ENCODE data around the gene SETD2. TPM values are rescaled to one million over a fixed set of nuclear protein-coding genes. Genes with fewer than 3 reads are reported as not detected.
A peak's percentile ranks its signal among the peaks of the same experiment; 100 is the strongest.
"Not testable (repeated sequence)": the region's sequence is repeated elsewhere in the genome, so short reads cannot be mapped to it uniquely, and the experiment has no call there.

SETD2 gene
- total RNA-seq, 1 experiment from 2014 or later = 15.4 TPM

DNA sequence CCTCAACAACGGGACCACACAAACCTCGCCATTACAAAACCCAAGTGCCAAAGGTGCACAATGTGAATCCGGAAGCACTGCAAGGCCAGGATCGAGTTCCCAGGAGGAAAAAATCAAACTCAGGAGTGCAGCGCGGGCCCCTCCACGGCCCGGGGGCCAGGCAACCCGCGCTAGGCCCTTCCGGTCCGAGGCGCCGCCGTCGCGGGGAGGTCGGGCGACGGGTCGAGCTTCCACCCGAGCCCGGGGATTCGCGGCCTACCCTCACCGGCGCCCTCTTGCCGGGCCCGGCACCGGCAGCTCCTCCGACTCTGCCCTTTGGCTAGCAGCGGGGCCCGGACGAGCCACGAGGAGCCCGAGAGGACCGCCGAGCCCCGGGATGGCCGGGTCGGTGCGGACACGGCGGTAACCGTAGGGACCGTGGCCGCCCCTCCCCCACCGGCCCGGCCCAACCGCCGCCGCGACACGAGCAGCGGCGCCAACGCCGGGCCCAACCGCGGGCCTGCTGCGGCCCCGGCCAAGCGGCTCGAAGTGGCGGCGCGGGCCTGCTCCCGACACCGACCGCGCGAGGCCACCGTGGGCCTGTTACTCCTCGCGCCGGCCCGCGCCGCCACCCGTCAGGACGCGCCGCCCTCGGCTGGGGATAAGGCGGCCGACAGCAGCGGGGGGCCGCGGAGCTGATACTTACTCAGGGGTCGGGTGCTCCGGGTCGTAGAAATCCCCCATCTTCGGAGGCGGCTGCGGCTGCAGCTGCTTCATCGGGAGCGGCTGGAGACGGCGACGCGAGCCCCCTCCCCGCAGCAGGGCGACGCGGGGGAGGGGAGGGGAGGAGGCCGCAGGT is 525 bp downstream of the SETD2 start:
- no peaks in the 10 kb centered on the region; the same call in 1 of the 2 replicates for H3K36me3 ChIP-seq (replicated peaks; ENCODE audit: control insufficient read depth, insufficient read depth, low read length)
- peak; percentile 83 for DNase-seq
- H3K4me3 ChIP-seq (ENCODE audit: insufficient read depth, low read depth, low read length) = peak overlapping the region; percentile 95
- H3K27me3 ChIP-seq (ENCODE audit: control insufficient read depth, insufficient read depth, low read length) = no peaks in the 10 kb centered on the region

DNA sequence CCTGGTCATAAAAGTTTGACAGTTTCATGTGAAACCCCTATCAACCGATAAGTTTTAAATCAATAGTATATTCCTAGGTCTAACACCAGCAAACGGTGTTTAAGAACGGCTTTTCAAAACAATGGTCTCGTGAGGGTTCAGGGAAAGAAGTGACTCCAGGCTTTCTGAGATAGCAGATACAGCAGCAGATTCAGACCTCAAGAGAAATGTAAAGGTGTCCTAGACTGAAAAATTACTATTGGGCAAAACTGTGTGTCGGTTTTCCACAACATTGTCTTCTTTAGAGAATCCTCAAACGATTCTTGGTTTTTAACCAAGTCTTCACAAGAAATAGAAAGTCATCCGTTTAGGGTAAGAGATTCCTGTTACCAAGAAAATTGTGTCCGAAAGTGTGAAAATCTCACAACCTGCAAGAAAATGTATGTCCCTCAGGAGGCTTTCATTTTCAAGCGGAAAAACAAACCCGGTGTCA is 1.2 kb downstream of the SETD2 start:
- peak; percentile 30 for DNase-seq

GRCh38 chr3:47161983-47162696 is 1.8 kb downstream of the SETD2 start:
- no peaks in the 10 kb centered on the region; the same call in 1 of the 2 replicates for H3K36me3 ChIP-seq (replicated peaks; ENCODE audit: control insufficient read depth, insufficient read depth, low read length)
- H3K27me3 ChIP-seq (ENCODE audit: control insufficient read depth, insufficient read depth, low read length) = no peaks in the 10 kb centered on the region
- DNase-seq = no peak
- H3K4me3 ChIP-seq (ENCODE audit: insufficient read depth, low read depth, low read length) = peak overlapping the region; percentile 95

More for the DNA sequence above, 1.2 kb downstream of the SETD2 start:
- H3K4me3 ChIP-seq (ENCODE audit: insufficient read depth, low read depth, low read length) = peak overlapping the region; percentile 95
- H3K27me3 ChIP-seq (ENCODE audit: control insufficient read depth, insufficient read depth, low read length) = no peaks in the 10 kb centered on the region
- H3K36me3 ChIP-seq (replicated peaks; ENCODE audit: control insufficient read depth, insufficient read depth, low read length) = no peaks in the 10 kb centered on the region; the same call in 1 of the 2 replicates

DNA sequence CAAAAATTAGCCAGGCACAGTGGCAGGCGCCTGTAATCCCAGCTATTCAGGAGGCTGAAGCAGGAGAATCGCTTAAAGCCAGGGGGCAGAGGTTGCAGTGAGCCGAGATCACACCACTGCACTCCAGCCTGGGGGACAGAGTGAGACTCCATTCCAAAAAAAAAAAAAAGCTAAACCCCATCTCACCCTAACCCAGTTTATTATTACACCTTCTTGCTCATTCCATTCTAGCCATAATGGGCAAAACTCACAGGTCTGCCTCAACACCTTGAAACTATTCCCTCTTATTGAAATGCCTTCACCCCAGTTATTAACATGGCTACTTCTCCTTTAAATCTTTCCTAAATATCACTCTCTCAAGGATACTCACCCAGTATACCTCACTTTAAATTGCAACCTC is 4.1 kb downstream of the SETD2 start:
- Histone ChIP-seq H3K36me3 (replicated peaks; ENCODE audit: control insufficient read depth, insufficient read depth, low read length) (no peaks in the 10 kb centered on the region), H3K27me3 (ENCODE audit: control insufficient read depth, insufficient read depth, low read length) (no peaks in the 10 kb centered on the region), H3K4me3 (ENCODE audit: insufficient read depth, low read depth, low read length) (no peak overlapping the region)
- no peak for DNase-seq

- H3K36me3 ChIP-seq (replicated peaks; ENCODE audit: control insufficient read depth, insufficient read depth, low read length) = no peaks in the 10 kb centered on the region
- no peak overlapping the region for H3K4me3 ChIP-seq (ENCODE audit: insufficient read depth, low read depth, low read length)
- no peaks in the 10 kb centered on the region for H3K27me3 ChIP-seq (ENCODE audit: control insufficient read depth, insufficient read depth, low read length)
- no peak for DNase-seq
Measured at GRCh38 chr3:47158208-47158607, 5.7 kb downstream of the SETD2 start.

DNA sequence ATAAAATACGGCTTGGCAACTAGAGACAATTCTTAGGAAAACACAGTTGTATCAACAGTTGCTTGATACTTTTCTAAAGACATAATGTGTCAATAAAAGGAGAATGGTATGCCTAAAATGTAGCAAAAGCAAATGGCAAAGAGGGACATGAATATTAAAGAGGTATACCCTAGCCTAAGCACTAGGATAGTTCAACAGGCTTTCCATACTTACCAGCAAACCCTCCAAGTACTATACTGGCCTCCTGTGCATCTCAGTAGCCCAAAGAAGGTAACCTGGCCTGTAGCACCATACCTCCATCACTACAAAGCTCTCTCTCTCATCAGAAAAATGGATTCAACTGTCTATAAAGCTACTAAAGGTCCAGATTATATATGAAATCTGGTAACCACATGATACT is 7.5 kb downstream of the SETD2 start:
- Histone ChIP-seq H3K4me3 (ENCODE audit: insufficient read depth, low read depth, low read length) (no peak overlapping the region), H3K27me3 (ENCODE audit: control insufficient read depth, insufficient read depth, low read length) (no peaks in the 10 kb centered on the region), H3K36me3 (replicated peaks; ENCODE audit: control insufficient read depth, insufficient read depth, low read length) (no peaks in the 10 kb centered on the region)
- no peak for DNase-seq

- H3K27me3 ChIP-seq (ENCODE audit: control insufficient read depth, insufficient read depth, low read length) = no peaks in the 10 kb centered on the region
- DNase-seq = peak; percentile 39
- no peak overlapping the region for H3K4me3 ChIP-seq (ENCODE audit: insufficient read depth, low read depth, low read length)
- H3K36me3 ChIP-seq (replicated peaks; ENCODE audit: control insufficient read depth, insufficient read depth, low read length) = no peaks in the 10 kb centered on the region
Measured at GRCh38 chr3:47152578-47152977, 11.3 kb downstream of the SETD2 start.

DNA sequence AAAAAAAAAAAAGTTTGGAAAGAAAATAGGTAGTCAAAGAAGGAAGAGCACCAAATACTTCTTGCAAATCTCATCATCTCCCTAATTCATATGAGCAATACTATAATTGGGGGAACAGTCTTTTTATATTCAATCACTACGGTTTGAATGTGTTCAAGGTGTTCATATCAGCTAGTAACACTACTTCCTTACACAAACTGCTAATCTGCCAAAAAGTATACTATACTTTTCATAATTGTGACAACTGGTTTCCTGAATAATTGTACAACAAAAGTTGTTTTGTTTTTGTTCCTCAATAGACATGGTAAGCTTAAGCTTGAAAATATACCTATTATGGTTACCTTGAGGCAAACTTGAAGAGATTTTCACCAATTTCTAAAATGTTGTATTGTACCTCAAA is 12.1 kb downstream of the SETD2 start:
- DNase-seq = no peak
- no peaks in the 10 kb centered on the region for H3K36me3 ChIP-seq (replicated peaks; ENCODE audit: control insufficient read depth, insufficient read depth, low read length)
- no peak overlapping the region for H3K4me3 ChIP-seq (ENCODE audit: insufficient read depth, low read depth, low read length)
- no peaks in the 10 kb centered on the region for H3K27me3 ChIP-seq (ENCODE audit: control insufficient read depth, insufficient read depth, low read length)

DNA sequence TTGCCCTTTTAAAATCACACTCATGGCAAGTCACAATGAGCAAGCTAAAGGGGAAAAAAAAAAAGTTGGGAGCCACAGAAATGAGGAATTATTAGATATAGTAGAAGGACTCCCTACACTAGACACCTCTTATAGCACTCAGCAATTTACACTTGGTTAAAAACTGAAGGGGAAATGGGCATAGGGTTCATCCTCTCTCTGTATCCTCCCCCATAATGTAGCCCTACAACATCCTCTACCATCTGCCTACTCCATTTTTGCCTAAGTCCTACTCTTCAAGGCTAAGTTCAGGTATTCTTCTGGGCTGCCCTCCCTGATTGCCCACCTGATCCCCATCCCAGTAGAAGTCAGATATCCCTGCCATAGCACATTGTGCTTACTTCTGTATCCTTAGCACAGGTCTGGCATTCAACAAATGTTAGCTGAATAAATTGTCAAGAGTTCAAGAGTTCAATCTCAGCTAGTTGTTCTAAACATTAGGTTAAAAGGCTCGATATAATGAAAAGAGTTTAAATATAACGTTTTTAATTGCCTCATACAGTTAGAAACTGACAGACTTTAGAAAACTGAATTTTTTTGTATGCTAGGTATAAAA is 14.5 kb downstream of the SETD2 start:
- no peak overlapping the region for H3K4me3 ChIP-seq (ENCODE audit: insufficient read depth, low read depth, low read length)
- DNase-seq = no peak
- H3K27me3 ChIP-seq (ENCODE audit: control insufficient read depth, insufficient read depth, low read length) = no peaks in the 10 kb centered on the region
- no peaks in the 10 kb centered on the region for H3K36me3 ChIP-seq (replicated peaks; ENCODE audit: control insufficient read depth, insufficient read depth, low read length)

- H3K36me3 ChIP-seq (replicated peaks; ENCODE audit: control insufficient read depth, insufficient read depth, low read length) = no peaks in the 10 kb centered on the region
- H3K4me3 ChIP-seq (ENCODE audit: insufficient read depth, low read depth, low read length) = no peak overlapping the region
- no peaks in the 10 kb centered on the region for H3K27me3 ChIP-seq (ENCODE audit: control insufficient read depth, insufficient read depth, low read length)
- DNase-seq = no peak
Measured at GRCh38 chr3:47145272-47145671, 18.6 kb downstream of the SETD2 start.

DNA sequence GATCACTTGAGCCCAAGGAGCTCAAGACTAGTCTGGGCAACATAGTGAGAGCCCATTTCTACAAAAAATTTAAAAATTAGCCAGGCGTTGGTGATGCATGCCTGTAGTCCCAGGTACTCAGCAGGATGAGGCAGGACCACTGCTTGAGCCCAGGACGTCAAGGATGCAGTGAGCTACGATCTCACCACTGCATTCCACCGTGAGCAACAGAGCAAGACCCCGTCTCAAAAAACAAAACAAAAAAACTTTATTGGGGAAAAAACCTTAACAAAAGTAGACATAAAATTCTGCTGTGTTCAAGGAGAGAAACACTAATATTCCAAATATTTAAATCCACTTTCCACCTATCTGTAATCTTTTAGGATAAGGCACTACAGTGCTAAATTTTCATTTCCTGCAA is 20.8 kb downstream of the SETD2 start:
- no peak for DNase-seq
- H3K4me3 ChIP-seq (ENCODE audit: insufficient read depth, low read depth, low read length) = no peak overlapping the region
- no peaks in the 10 kb centered on the region for H3K27me3 ChIP-seq (ENCODE audit: control insufficient read depth, insufficient read depth, low read length)
- no peaks in the 10 kb centered on the region for H3K36me3 ChIP-seq (replicated peaks; ENCODE audit: control insufficient read depth, insufficient read depth, low read length)

DNA sequence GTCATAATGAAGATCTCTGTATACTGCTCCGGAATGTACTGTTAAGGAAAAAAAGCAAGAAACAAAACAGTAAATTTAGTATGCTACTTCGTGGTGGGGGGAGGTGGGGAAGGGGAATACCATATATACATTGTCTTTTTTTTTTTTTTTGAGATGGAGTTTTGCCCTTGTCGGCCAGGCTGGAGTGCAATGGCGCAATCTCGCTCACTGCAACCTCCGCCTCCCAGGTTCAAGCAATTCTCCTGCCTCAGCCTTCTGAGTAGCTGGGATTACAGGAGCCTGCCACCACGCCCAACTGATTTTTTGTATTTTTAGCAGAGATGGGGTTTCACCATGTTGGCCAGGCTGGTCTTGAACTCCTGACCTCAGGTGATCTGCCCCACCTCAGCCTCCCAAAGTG is 21.4 kb downstream of the SETD2 start:
- H3K36me3 ChIP-seq (replicated peaks; ENCODE audit: control insufficient read depth, insufficient read depth, low read length); H3K4me3 ChIP-seq (ENCODE audit: insufficient read depth, low read depth, low read length); DNase-seq; H3K27me3 ChIP-seq (ENCODE audit: control insufficient read depth, insufficient read depth, low read length): not testable (repeated sequence)

DNA sequence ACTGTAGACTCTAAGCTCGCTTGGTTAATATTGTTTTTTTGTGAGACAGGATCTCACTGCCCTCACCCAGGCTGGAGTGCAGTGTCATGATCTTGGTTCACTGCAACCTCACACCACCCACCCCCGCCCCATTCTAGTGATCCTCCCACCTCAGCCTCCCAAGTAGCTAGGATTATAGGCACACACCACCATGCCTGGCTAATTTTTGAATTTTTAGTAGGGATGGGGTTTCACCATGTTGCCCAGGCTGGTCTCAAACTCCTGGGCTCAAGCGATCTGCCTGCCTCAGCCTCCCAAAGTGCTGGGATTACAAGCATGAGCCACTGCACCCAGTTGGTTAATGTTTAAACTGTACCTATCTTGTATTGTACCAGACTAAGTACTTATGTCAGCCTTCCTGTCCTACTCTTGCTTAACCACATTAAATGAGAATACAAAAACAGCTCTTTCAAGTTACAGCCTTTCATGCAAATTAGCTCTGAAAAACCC is 22.9 kb downstream of the SETD2 start:
- not testable (repeated sequence) for H3K27me3 ChIP-seq (ENCODE audit: control insufficient read depth, insufficient read depth, low read length)

GRCh38 chr3:47140553-47140952 is 23.4 kb downstream of the SETD2 start:
- H3K27me3 ChIP-seq (ENCODE audit: control insufficient read depth, insufficient read depth, low read length); DNase-seq; H3K36me3 ChIP-seq (replicated peaks; ENCODE audit: control insufficient read depth, insufficient read depth, low read length); H3K4me3 ChIP-seq (ENCODE audit: insufficient read depth, low read depth, low read length): not testable (repeated sequence)

More for the DNA sequence above, 22.9 kb downstream of the SETD2 start:
- not testable (repeated sequence) for H3K4me3 ChIP-seq (ENCODE audit: insufficient read depth, low read depth, low read length); H3K36me3 ChIP-seq (replicated peaks; ENCODE audit: control insufficient read depth, insufficient read depth, low read length); DNase-seq

Measured in H7 (cell line).